Activated naive CD4-positive, alpha-beta T cell treated with anti-CD3 and anti-CD28 coated beads, Interleukin-2, amount 10 ng/mL, durations not matched to agents 7 days and 5 days (primary cell): ENCODE measurements around the gene ZXDC.

Experiments used
- CTCF ChIA-PET: fragments of 350-600 bp; sonication (Branson Sonifier 250); formaldehyde crosslinking; loops from one replicate; lab custom pipeline; 2021; ENCODE audit warnings: antibody characterized with exemption; lab: Charles Lee
- DNase-seq: peaks from one replicate; pipeline ENCODE4 v3.0.0-alpha.2; 2020
- H3K27ac Mint-ChIP-seq: one replicate; pipeline ENCODE4 v1.8.0; 2021; ENCODE audit warnings: mild to moderate bottlenecking, moderate library complexity, mixed read lengths
- H3K27me3 Mint-ChIP-seq: one replicate; pipeline ENCODE4 v1.8.0; 2021; ENCODE audit warnings: mild to moderate bottlenecking, mixed read lengths
- H3K36me3 Mint-ChIP-seq: one replicate; pipeline ENCODE4 v1.8.0; 2021; ENCODE audit warnings: mixed read lengths
- H3K4me1 Mint-ChIP-seq: one replicate; pipeline ENCODE4 v1.8.0; 2021; ENCODE audit warnings: mixed read lengths
- H3K4me3 Mint-ChIP-seq: one replicate; pipeline ENCODE4 v1.8.0; 2021; ENCODE audit warnings: mild to moderate bottlenecking, moderate library complexity, mixed read lengths
- H3K9me3 Mint-ChIP-seq: one replicate; pipeline ENCODE4 v1.8.0; 2021; ENCODE audit warnings: mixed read lengths

The ZXDC gene

DNA sequence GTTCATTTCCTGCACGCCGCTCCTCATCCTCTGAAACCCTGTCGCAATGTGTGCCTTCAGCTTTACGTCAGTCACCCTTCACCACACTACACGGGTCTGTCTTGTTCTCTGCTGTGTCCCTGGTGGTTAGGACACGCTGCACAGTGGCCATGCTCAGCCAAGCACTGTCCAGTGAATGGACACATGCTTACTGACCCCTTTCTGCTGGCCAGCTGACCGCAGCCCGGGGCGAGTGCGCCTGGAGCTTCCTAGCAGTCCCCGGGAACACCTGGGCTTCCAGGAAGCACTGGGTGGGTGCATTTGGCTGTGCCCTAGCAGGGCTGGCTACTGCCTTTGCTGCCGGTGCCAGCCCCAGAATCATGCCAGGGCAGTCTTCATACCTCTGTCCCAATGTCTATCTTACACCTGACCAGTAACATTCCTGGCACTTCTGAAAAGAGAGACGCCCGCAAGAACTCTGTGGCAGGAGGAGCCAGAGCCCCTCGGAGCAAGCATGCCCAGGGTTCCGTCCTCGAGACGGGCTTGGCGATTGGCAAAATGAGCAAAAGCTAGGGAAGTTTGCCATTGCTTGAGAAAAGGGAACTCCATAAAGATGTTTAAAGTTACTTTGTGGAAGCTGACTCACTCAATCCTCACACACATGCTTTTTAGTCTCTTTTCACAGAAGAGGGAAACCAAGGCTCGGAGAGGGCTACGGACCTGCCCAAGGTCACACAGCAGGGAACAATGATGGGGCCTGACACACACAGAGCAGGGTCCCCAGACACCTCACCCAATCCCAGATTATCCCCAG lies 15.7 kb upstream of the ZXDC start:
- Mint-ChIP-seq H3K4me3 (no peak overlapping the region), H3K27me3 (no peaks in the 10 kb centered on the region), H3K4me1 (peaks cover 29% of the 10 kb centered on the region), H3K36me3 (no peaks in the 10 kb centered on the region), H3K9me3 (no peaks in the 10 kb centered on the region), H3K27ac (no peak overlapping the region)
- CTCF ChIA-PET, result interaction anchor here (1.8 kb wide), 1 partner anchor 1056 kb away, joined by 3 read pairs; no protein-coding TSS in a partner anchor
- DNase-seq, result no peak

GRCh38 chr3:126490619-126491018 lies 14.9 kb upstream of the ZXDC start:
- no peak for DNase-seq
- Mint-ChIP-seq H3K4me3 (no peak overlapping the region), H3K27me3 (no peaks in the 10 kb centered on the region), H3K4me1 (peaks cover 32% of the 10 kb centered on the region), H3K36me3 (no peaks in the 10 kb centered on the region), H3K9me3 (no peaks in the 10 kb centered on the region), H3K27ac (no peak overlapping the region)
- CTCF ChIA-PET, result interaction anchor here (1.8 kb wide), 1 partner anchor 1056 kb away, joined by 3 read pairs; no protein-coding TSS in a partner anchor

GRCh38 chr3:126488886-126489569 lies 13.3 kb upstream of the ZXDC start:
- no peak overlapping the region for H3K27ac Mint-ChIP-seq
- peaks cover 23% of the 10 kb centered on the region for H3K4me1 Mint-ChIP-seq
- CTCF ChIA-PET, result no interaction called here
- no peaks in the 10 kb centered on the region for H3K27me3 Mint-ChIP-seq
- no peaks in the 10 kb centered on the region for H3K36me3 Mint-ChIP-seq
- H3K4me3 Mint-ChIP-seq, result no peak overlapping the region
- no peak for DNase-seq
- no peaks in the 10 kb centered on the region for H3K9me3 Mint-ChIP-seq

- no peaks in the 10 kb centered on the region for H3K27me3 Mint-ChIP-seq
- peaks cover 17% of the 10 kb centered on the region for H3K4me1 Mint-ChIP-seq
- no peaks in the 10 kb centered on the region for H3K9me3 Mint-ChIP-seq
- no peak overlapping the region for H3K27ac Mint-ChIP-seq
- no peak overlapping the region for H3K4me3 Mint-ChIP-seq
- CTCF ChIA-PET, result no interaction called here
- DNase-seq, result no peak
- H3K36me3 Mint-ChIP-seq, result no peaks in the 10 kb centered on the region
Observed at GRCh38 chr3:126488185-126488584, 12.5 kb upstream of the ZXDC start.

DNA sequence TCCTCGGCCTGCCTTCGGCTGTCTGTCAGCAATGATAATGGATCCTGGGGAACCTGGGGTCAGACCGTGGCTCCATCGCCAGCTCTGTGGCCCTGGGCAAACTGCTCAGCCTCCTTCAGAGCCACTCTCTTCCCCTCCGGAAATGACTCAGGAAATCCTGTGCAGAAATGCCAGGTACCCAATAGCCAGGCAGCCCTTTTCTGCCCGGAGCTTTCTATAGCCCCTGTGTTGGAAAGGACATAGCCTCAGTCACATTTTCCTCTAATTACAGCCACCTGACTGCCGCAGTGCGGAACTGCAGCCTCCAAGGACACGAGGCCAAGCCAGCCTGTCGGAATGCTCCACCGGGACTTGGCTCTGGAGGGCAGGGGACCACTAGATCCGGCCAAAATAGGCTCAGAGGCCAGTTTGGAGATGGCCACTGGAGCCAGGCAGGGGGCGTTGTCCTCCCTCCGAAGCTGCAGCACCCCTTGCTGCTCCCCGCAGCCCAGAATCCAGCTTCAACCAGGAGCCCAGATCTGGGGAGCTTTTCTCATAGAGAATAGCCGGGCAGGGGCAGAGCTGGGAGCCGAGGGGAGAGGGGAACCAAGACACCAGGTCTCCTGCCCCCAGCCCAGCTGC lies 11.6 kb upstream of the ZXDC start:
- H3K27ac Mint-ChIP-seq, result peak overlapping the region; percentile 58
- peak; percentile 42 for DNase-seq
- no peaks in the 10 kb centered on the region for H3K9me3 Mint-ChIP-seq
- no peaks in the 10 kb centered on the region for H3K27me3 Mint-ChIP-seq
- H3K36me3 Mint-ChIP-seq, result no peaks in the 10 kb centered on the region
- peaks cover 15% of the 10 kb centered on the region for H3K4me1 Mint-ChIP-seq
- H3K4me3 Mint-ChIP-seq, result no peak overlapping the region
- CTCF ChIA-PET, result interaction anchor here (1.0 to 1.1 kb wide), 3 partner anchors 9 to 22 kb away, joined by 3 to 6 read pairs (median 4); no protein-coding TSS in a partner anchor

- CTCF ChIA-PET, result no interaction called here
- Mint-ChIP-seq H3K4me1 (peaks cover 15% of the 10 kb centered on the region), H3K36me3 (no peaks in the 10 kb centered on the region), H3K9me3 (no peaks in the 10 kb centered on the region), H3K4me3 (no peak overlapping the region), H3K27me3 (peaks cover 4% of the 10 kb centered on the region), H3K27ac (peak overlapping the region; percentile 1)
- no peak for DNase-seq
Observed at GRCh38 chr3:126486360-126486847, 10.7 kb upstream of the ZXDC start.

- H3K9me3 Mint-ChIP-seq, result no peaks in the 10 kb centered on the region
- H3K27ac Mint-ChIP-seq, result no peak overlapping the region
- H3K27me3 Mint-ChIP-seq, result peaks cover 5% of the 10 kb centered on the region
- no peak overlapping the region for H3K4me3 Mint-ChIP-seq
- CTCF ChIA-PET, result no interaction called here
- DNase-seq, result no peak
- peaks cover 15% of the 10 kb centered on the region for H3K4me1 Mint-ChIP-seq
- no peaks in the 10 kb centered on the region for H3K36me3 Mint-ChIP-seq
Observed at GRCh38 chr3:126485956-126486355, 10.3 kb upstream of the ZXDC start.

DNA sequence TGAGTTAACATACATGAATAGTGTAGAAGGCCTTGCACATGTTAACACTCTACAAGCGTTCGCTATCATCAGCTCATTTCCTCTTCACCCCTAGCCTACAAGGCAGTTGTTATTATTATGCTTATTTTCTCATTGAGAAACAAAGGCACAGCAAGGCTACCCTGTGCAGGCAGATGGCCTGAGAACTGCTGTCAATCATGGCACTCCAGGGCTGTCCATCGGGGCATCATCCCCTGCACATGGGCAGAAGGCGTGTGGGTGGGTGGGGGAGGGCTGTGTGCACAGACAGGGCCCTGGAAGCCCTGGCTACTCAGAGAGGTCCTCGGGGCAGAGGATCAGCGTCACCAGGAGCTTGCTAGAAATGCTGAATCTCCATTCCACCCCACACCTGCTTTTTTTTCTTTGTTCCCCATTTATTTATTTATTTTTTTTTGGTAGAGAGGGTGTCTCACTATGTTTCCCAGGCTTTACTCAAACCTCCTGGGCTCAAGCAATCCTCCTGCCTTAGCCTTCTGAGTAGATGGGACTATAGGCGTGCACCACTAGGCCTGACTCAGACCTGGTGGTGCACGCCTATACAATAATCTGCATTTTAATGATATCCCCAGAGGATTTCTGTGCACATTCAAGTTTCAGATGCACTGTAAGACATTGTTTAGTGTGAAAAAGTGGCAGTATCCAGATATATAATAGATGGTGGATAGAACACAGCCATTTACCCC lies 9.6 kb upstream of the ZXDC start:
- H3K4me1 Mint-ChIP-seq, result peaks cover 15% of the 10 kb centered on the region
- no peak overlapping the region for H3K4me3 Mint-ChIP-seq
- CTCF ChIA-PET, result no interaction called here
- H3K27ac Mint-ChIP-seq, result no peak overlapping the region
- H3K27me3 Mint-ChIP-seq, result peaks cover 9% of the 10 kb centered on the region
- no peaks in the 10 kb centered on the region for H3K9me3 Mint-ChIP-seq
- H3K36me3 Mint-ChIP-seq, result no peaks in the 10 kb centered on the region
- no peak for DNase-seq

GRCh38 chr3:126484662-126485061 lies 9.0 kb upstream of the ZXDC start:
- H3K27ac Mint-ChIP-seq, result no peak overlapping the region
- CTCF ChIA-PET, result no interaction called here

DNA sequence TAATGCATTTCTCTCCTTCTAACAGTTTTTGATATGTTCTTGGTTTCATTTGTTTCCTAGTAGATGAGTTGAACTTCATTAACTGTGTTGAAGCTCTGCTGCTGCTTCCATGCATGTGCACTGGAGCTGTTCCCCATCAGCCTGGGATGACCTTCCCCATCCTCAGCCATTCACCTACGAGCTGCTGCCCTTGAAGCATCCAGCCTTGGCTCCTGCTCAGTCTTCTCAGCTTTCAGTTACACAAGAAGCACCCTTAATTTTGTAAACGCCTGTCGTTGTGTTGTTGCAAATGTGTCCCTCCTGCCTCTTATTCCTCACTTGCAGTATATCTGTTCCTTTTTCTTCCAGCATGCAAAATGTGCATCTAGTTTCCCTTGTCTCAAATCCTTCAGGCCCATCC lies 8.5 kb upstream of the ZXDC start:
- Mint-ChIP-seq H3K36me3 (no peaks in the 10 kb centered on the region), H3K4me3 (no peak overlapping the region), H3K27me3 (peaks cover 10% of the 10 kb centered on the region), H3K9me3 (no peaks in the 10 kb centered on the region), H3K27ac (no peak overlapping the region), H3K4me1 (peaks cover 15% of the 10 kb centered on the region)
- CTCF ChIA-PET, result no interaction called here
- no peak for DNase-seq

More at GRCh38 chr3:126484662-126485061, 9.0 kb upstream of the ZXDC start:
- Mint-ChIP-seq H3K36me3 (no peaks in the 10 kb centered on the region), H3K4me1 (peaks cover 15% of the 10 kb centered on the region), H3K4me3 (no peak overlapping the region), H3K9me3 (no peaks in the 10 kb centered on the region), H3K27me3 (peaks cover 9% of the 10 kb centered on the region)
- no peak for DNase-seq

DNA sequence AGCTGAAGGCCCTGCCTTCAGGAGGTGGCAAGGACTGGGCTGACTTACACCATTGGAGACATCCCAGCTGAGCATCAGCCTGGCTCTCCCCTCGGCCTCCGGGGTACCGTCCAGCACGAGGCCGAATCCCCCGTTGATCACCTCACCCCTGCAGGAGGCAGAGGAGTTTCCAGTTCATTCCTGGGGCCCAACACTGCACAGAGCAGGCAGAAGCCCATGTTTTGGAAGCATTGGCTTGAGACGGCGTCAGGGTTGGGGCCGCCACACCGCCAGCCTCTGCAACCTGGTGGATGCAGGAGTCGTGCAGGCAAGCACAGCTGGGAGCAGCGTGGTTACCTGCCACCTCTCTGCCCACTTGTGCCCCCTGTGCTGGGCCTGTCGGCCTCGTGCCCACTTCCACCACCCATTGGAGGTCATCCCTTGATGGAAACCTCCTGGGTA lies 7.7 kb upstream of the ZXDC start:
- CTCF ChIA-PET, result no interaction called here
- Mint-ChIP-seq H3K9me3 (no peaks in the 10 kb centered on the region), H3K27ac (no peak overlapping the region), H3K4me3 (no peak overlapping the region), H3K27me3 (peaks cover 18% of the 10 kb centered on the region), H3K4me1 (peaks cover 15% of the 10 kb centered on the region), H3K36me3 (no peaks in the 10 kb centered on the region)
- DNase-seq, result no peak

DNA sequence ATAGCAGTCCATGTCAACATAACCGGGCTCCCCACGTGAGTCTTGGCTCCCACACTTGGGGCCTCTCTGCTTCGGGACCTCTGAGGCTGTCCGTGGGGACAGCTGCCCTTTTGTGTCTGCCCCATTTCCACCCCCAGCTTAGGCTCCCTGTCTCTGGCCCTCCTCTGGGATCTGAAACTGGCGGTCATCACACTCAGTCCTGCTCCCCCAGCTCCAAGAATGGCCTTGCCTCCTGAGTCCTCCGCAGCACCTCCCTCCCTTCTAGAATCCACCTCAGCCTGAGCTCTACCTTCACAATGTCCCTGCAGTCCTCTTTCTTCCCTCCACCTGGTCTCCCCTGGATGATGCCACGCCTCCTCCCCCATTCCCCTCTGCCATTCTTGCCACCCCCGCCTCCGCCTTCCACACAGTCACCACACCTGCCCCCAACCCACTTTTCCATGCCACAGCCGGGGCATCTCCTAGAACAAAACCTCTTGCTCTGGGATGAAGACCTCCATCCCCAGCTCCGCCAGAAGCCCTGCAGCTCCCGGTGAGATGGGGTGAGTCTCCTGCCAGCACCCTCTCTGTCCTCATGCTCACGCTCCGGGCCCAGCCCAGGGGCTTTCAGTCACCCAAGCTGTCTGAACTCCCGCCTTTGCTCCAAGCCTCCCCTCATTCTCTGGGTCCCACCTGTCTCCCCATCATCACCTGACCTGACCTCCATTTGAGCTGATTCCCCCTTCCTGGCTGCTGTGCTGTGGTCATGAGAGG lies 7.0 kb upstream of the ZXDC start:
- Mint-ChIP-seq H3K9me3 (no peaks in the 10 kb centered on the region), H3K4me1 (peaks cover 15% of the 10 kb centered on the region), H3K36me3 (no peaks in the 10 kb centered on the region), H3K27ac (peak overlapping the region; percentile 71), H3K27me3 (peaks cover 19% of the 10 kb centered on the region), H3K4me3 (no peak overlapping the region)
- CTCF ChIA-PET, result no interaction called here
- DNase-seq, result no peak

GRCh38 chr3:126481808-126482502 lies 6.3 kb upstream of the ZXDC start:
- H3K36me3 Mint-ChIP-seq, result no peaks in the 10 kb centered on the region
- no peak overlapping the region for H3K27ac Mint-ChIP-seq
- CTCF ChIA-PET, result no interaction called here
- peaks cover 13% of the 10 kb centered on the region for H3K4me1 Mint-ChIP-seq
- H3K4me3 Mint-ChIP-seq, result no peak overlapping the region
- DNase-seq, result no peak
- no peaks in the 10 kb centered on the region for H3K9me3 Mint-ChIP-seq
- peaks cover 19% of the 10 kb centered on the region for H3K27me3 Mint-ChIP-seq
